Measurements from ENCODE around the gene SARDH.
"Not testable (repeated sequence)": the region's sequence is repeated elsewhere in the genome, so short reads cannot be mapped to it uniquely, and the experiment has no call there.

The SARDH gene

GRCh38 chr9:133679466-133680061, 58.6 kb downstream of the SARDH start:
- Mint-ChIP-seq H3K4me1 (peaks cover 44% of the 10 kb centered on the region), H3K4me3 (no peak overlapping the region), H3K27me3 (no peaks in the 10 kb centered on the region), H3K9me3 (no peaks in the 10 kb centered on the region), H3K27ac (no peak overlapping the region), H3K36me3 (ENCODE audit: low read depth) (no peaks in the 10 kb centered on the region)
- DNase-seq (no peak), ATAC-seq (no peak)

GRCh38 chr9:133679056-133679455, 59.1 kb downstream of the SARDH start:
- H3K9me3 Mint-ChIP-seq: no peaks in the 10 kb centered on the region
- no peak overlapping the region for H3K4me3 Mint-ChIP-seq
- H3K4me1 Mint-ChIP-seq: peaks cover 40% of the 10 kb centered on the region

GRCh38 chr9:133677126-133678010, 60.8 kb downstream of the SARDH start:
- Mint-ChIP-seq H3K9me3 (no peaks in the 10 kb centered on the region), H3K4me3 (no peak overlapping the region), H3K27me3 (no peaks in the 10 kb centered on the region), H3K27ac (no peak overlapping the region), H3K36me3 (ENCODE audit: low read depth) (no peaks in the 10 kb centered on the region), H3K4me1 (peaks cover 30% of the 10 kb centered on the region)
- ATAC-seq (peak; percentile 84), DNase-seq (peak; percentile 17)

More at GRCh38 chr9:133679056-133679455, 59.1 kb downstream of the SARDH start:
- H3K27me3 Mint-ChIP-seq: no peaks in the 10 kb centered on the region
- no peaks in the 10 kb centered on the region for H3K36me3 Mint-ChIP-seq (ENCODE audit: low read depth)
- H3K27ac Mint-ChIP-seq: no peak overlapping the region
- no peak for ATAC-seq
- no peak for DNase-seq

GRCh38 chr9:133676450-133676849, 61.7 kb downstream of the SARDH start:
- ATAC-seq (no peak), DNase-seq (no peak)
- no peaks in the 10 kb centered on the region for H3K9me3 Mint-ChIP-seq
- peaks cover 25% of the 10 kb centered on the region for H3K4me1 Mint-ChIP-seq
- no peak overlapping the region for H3K27ac Mint-ChIP-seq
- H3K36me3 Mint-ChIP-seq (ENCODE audit: low read depth): no peaks in the 10 kb centered on the region
- no peak overlapping the region for H3K4me3 Mint-ChIP-seq
- no peaks in the 10 kb centered on the region for H3K27me3 Mint-ChIP-seq

GRCh38 chr9:133675796-133676195, 62.4 kb downstream of the SARDH start:
- ATAC-seq; H3K36me3 Mint-ChIP-seq (ENCODE audit: low read depth); H3K9me3 Mint-ChIP-seq; DNase-seq; H3K27ac Mint-ChIP-seq; H3K4me3 Mint-ChIP-seq; H3K27me3 Mint-ChIP-seq: not testable (repeated sequence)
- peaks cover 25% of the 10 kb centered on the region for H3K4me1 Mint-ChIP-seq

- no peak for ATAC-seq
- H3K4me3 Mint-ChIP-seq: no peak overlapping the region
- H3K27ac Mint-ChIP-seq: no peak overlapping the region
- no peaks in the 10 kb centered on the region for H3K9me3 Mint-ChIP-seq
- H3K36me3 Mint-ChIP-seq (ENCODE audit: low read depth): no peaks in the 10 kb centered on the region
- H3K27me3 Mint-ChIP-seq: no peaks in the 10 kb centered on the region
- no peak for DNase-seq
- H3K4me1 Mint-ChIP-seq: peaks cover 25% of the 10 kb centered on the region
These were observed 64.1 kb downstream of the SARDH start for GRCh38 chr9:133674091-133674490.

- H3K27ac Mint-ChIP-seq: no peak overlapping the region
- H3K4me1 Mint-ChIP-seq: peaks cover 23% of the 10 kb centered on the region
- DNase-seq (no peak), ATAC-seq (no peak)
- no peak overlapping the region for H3K4me3 Mint-ChIP-seq
- H3K27me3 Mint-ChIP-seq: no peaks in the 10 kb centered on the region
- no peaks in the 10 kb centered on the region for H3K36me3 Mint-ChIP-seq (ENCODE audit: low read depth)
- H3K9me3 Mint-ChIP-seq: no peaks in the 10 kb centered on the region
These were observed 64.9 kb downstream of the SARDH start for GRCh38 chr9:133673258-133673655.

- no peak overlapping the region for H3K27ac Mint-ChIP-seq
- H3K36me3 Mint-ChIP-seq (ENCODE audit: low read depth): no peaks in the 10 kb centered on the region
- no peak for ATAC-seq
- H3K27me3 Mint-ChIP-seq: no peaks in the 10 kb centered on the region
- no peak overlapping the region for H3K4me3 Mint-ChIP-seq
- DNase-seq: no peak
- H3K4me1 Mint-ChIP-seq: peaks cover 22% of the 10 kb centered on the region
- no peaks in the 10 kb centered on the region for H3K9me3 Mint-ChIP-seq
These were observed 65.5 kb downstream of the SARDH start for GRCh38 chr9:133672503-133673257.

GRCh38 chr9:133671371-133671770, 66.8 kb downstream of the SARDH start:
- H3K4me3 Mint-ChIP-seq: no peak overlapping the region
- ATAC-seq (no peak), DNase-seq (no peak)
- H3K9me3 Mint-ChIP-seq: no peaks in the 10 kb centered on the region
- no peaks in the 10 kb centered on the region for H3K27me3 Mint-ChIP-seq
- no peak overlapping the region for H3K27ac Mint-ChIP-seq
- H3K36me3 Mint-ChIP-seq (ENCODE audit: low read depth): no peaks in the 10 kb centered on the region
- H3K4me1 Mint-ChIP-seq: peaks cover 9% of the 10 kb centered on the region

GRCh38 chr9:133670466-133670865, 67.7 kb downstream of the SARDH start:
- H3K4me1 Mint-ChIP-seq: peaks cover 3% of the 10 kb centered on the region
- DNase-seq (no peak), ATAC-seq (no peak)
- no peaks in the 10 kb centered on the region for H3K36me3 Mint-ChIP-seq (ENCODE audit: low read depth)
- H3K27me3 Mint-ChIP-seq: no peaks in the 10 kb centered on the region
- no peaks in the 10 kb centered on the region for H3K9me3 Mint-ChIP-seq
- no peak overlapping the region for H3K4me3 Mint-ChIP-seq
- no peak overlapping the region for H3K27ac Mint-ChIP-seq

GRCh38 chr9:133669182-133669801, 68.9 kb downstream of the SARDH start:
- no peaks in the 10 kb centered on the region for H3K36me3 Mint-ChIP-seq (ENCODE audit: low read depth)
- H3K9me3 Mint-ChIP-seq: no peaks in the 10 kb centered on the region
- DNase-seq (no peak), ATAC-seq (no peak)
- no peak overlapping the region for H3K4me3 Mint-ChIP-seq
- no peaks in the 10 kb centered on the region for H3K27me3 Mint-ChIP-seq
- H3K27ac Mint-ChIP-seq: no peak overlapping the region
- no peaks in the 10 kb centered on the region for H3K4me1 Mint-ChIP-seq

GRCh38 chr9:133667759-133668450, 70.2 kb downstream of the SARDH start:
- no peak overlapping the region for H3K27ac Mint-ChIP-seq
- ATAC-seq: peak; percentile 16
- no peak for DNase-seq
- no peaks in the 10 kb centered on the region for H3K4me1 Mint-ChIP-seq
- no peaks in the 10 kb centered on the region for H3K9me3 Mint-ChIP-seq
- H3K27me3 Mint-ChIP-seq: no peaks in the 10 kb centered on the region
- no peaks in the 10 kb centered on the region for H3K36me3 Mint-ChIP-seq (ENCODE audit: low read depth)
- no peak overlapping the region for H3K4me3 Mint-ChIP-seq

- DNase-seq (no peak), ATAC-seq (no peak)
- H3K4me3 Mint-ChIP-seq: no peak overlapping the region
- H3K9me3 Mint-ChIP-seq: no peaks in the 10 kb centered on the region
- H3K36me3 Mint-ChIP-seq (ENCODE audit: low read depth): no peaks in the 10 kb centered on the region
- H3K4me1 Mint-ChIP-seq: no peaks in the 10 kb centered on the region
- no peak overlapping the region for H3K27ac Mint-ChIP-seq
- no peaks in the 10 kb centered on the region for H3K27me3 Mint-ChIP-seq
These were observed 71.3 kb downstream of the SARDH start for GRCh38 chr9:133666845-133667244.

GRCh38 chr9:133666387-133666786, 71.8 kb downstream of the SARDH start:
- ATAC-seq (no peak), DNase-seq (no peak)
- Mint-ChIP-seq H3K4me1 (no peaks in the 10 kb centered on the region), H3K4me3 (no peak overlapping the region), H3K36me3 (ENCODE audit: low read depth) (no peaks in the 10 kb centered on the region), H3K27ac (no peak overlapping the region), H3K9me3 (no peaks in the 10 kb centered on the region), H3K27me3 (no peaks in the 10 kb centered on the region)
